BLaER1 treated with 17β-estradiol and CSF1 and Interleukin-3, amounts not matched to agents 10 nM and 100 nM (cell line): ENCODE results near the gene CNRIP1.

Source experiments
- H3K27ac ChIP-seq, 11 experiments: shearing (Covaris generic); formaldehyde crosslinking; 2 replicates each; pipeline ENCODE4 v1.8.1; 2022
- H3K27me3 ChIP-seq, 11 experiments: shearing (Covaris generic); formaldehyde crosslinking; 2 replicates each; pipeline ENCODE4 v1.8.1; 2022
- H3K36me3 ChIP-seq, 11 experiments: shearing (Covaris generic); formaldehyde crosslinking; 2 replicates each; pipeline ENCODE4 v1.8.1; 2022
- H3K4me1 ChIP-seq, 10 experiments: shearing (Covaris generic); formaldehyde crosslinking; 2 replicates each; pipeline ENCODE4 v1.8.1; 2022
- H3K4me2 ChIP-seq, 11 experiments: shearing (Covaris generic); formaldehyde crosslinking; 2 replicates each; pipeline ENCODE4 v1.8.1; 2022
- H3K4me3 ChIP-seq, 10 experiments: shearing (Covaris generic); formaldehyde crosslinking; 2 replicates each; pipeline ENCODE4 v1.8.1; 2022
- H3K9ac ChIP-seq, 11 experiments: shearing (Covaris generic); formaldehyde crosslinking; 2 replicates each; pipeline ENCODE4 v1.8.1; 2022
- H3K9me3 ChIP-seq, 11 experiments: shearing (Covaris generic); formaldehyde crosslinking; replicated peaks in 1 of 11; 2 replicates each; pipeline ENCODE4 v1.8.1; 2022
- H4K20me1 ChIP-seq, 11 experiments: shearing (Covaris generic); formaldehyde crosslinking; 2 replicates each; pipeline ENCODE4 v1.8.1; 2022
- Cebpa-rat ChIP-seq, 11 experiments: shearing (Covaris generic); IDR thresholded peaks; 2 replicates each; pipeline ENCODE4 v1.8.1; 2022

The CNRIP1 gene, protein sequence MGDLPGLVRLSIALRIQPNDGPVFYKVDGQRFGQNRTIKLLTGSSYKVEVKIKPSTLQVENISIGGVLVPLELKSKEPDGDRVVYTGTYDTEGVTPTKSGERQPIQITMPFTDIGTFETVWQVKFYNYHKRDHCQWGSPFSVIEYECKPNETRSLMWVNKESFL

DNA sequence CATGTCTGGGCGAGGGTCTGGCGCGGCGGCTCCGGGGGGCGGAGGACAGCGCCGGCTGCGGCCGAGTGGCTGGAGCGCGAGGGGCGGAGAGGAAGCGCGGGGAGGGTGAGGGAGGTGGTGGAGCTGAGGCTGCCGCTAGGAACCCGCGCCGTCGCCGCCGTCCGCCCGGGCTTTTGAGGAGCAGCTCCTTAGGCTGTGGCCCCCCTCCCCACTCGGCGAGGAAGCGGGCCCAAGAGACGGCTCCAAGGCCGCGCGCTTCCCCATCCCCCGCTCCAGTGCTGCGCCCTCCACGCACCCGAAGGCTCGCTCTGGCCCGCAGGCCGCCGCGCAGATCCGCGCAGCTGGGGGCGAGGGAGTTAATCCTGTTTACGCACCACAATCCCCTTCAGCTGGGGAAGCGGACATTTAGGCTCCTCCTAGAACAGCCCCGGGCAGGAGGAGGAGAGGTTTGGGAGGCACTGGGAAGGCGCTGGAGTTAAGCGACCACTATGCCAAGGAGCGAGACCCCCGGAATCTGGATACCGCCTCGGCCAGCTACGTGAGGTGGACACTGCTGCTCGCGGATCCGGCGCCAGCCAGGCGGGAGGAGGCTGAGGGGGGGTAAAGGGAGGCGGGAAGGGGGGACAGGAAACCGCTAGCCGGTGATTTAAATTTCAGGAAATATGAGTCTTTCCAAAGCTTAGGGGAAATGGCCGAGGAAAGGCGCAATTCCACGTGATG is at the start of gene CNRIP1:
CNRIP1 (minus strand) TSS at position 552 of the 720 bp plus-strand sequence; CDS start at position 3, 549 bp downstream.
- Histone ChIP-seq H3K27ac (peak within 1 kb of the TSS in 10 of 11 experiments; percentile 12 to 74 (median 56); a peak in 16 of 22 replicates), H3K4me3 (peak within 1 kb of the TSS; percentile 56 to 77 (median 63)), H3K9ac (peak within 1 kb of the TSS; percentile 57 to 84 (median 72)), H3K27me3 (peaks cover 4 to 33% (median 27%) of the 10 kb centered on the region in 11 experiments; a peak in 20 of 22 replicates), H3K36me3 (peaks cover 0 to 6% (median 0%) of the 10 kb centered on the region in 11 experiments; a peak in 1 of 22 replicates), H3K9me3 (peaks cover 0 to 12% (median 6%) of the 10 kb centered on the region in 11 experiments; a peak in 8 of 22 replicates), H3K4me1 (peaks cover 9 to 21% (median 12%) of the 10 kb centered on the region in 10 experiments; a peak in 16 of 20 replicates), H4K20me1 (no peaks in the 10 kb centered on the region), H3K4me2 (peak within 1 kb of the TSS; percentile 83 to 97 (median 89))
- TF ChIP-seq Cebpa-rat (IDR thresholded peaks at IDR 0.05), result no peak

DNA sequence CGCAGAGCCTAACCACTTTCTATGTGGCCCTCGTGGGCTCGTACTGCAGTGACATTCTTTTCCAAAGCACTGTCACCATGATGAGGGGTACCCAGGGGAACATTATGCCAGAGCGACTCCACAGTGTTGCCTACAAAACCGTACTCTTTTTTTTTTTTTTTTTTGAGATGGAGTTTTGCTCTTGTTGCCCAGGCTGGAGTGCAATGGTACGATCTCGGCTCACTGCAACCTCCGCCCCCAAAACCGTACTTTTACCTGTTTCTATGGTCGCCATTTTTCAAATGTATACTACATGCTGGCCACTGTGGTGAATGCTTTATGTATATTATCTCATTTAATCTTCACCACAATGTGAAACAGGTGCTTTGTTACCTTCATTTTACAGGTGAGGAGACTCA is 49.6 kb upstream of the CNRIP1 start:
- Histone ChIP-seq H3K4me1 (peaks cover 54 to 75% (median 63%) of the 10 kb centered on the region in 10 experiments), H3K4me2 (peak overlapping the region; percentile 84 to 99 (median 92)), H3K4me3 (peak overlapping the region in 9 of 10 experiments; percentile 72 to 96 (median 88); a peak in 17 of 20 replicates), H3K27me3 (no peaks in the 10 kb centered on the region), H4K20me1 (peaks cover 44 to 80% (median 68%) of the 10 kb centered on the region in 11 experiments), H3K27ac (peak overlapping the region in 8 of 11 experiments; percentile 87 to 97 (median 95); a peak in 17 of 22 replicates), H3K9me3 (peaks cover 0 to 11% (median 0%) of the 10 kb centered on the region in 11 experiments; a peak in 4 of 22 replicates), H3K36me3 (peaks cover 37 to 85% (median 75%) of the 10 kb centered on the region in 11 experiments; a peak in 21 of 22 replicates), H3K9ac (peak overlapping the region in 5 of 11 experiments; percentile 87 to 98 (median 95); a peak in 7 of 22 replicates)
- TF ChIP-seq Cebpa-rat (IDR thresholded peaks at IDR 0.05), result no peak

DNA sequence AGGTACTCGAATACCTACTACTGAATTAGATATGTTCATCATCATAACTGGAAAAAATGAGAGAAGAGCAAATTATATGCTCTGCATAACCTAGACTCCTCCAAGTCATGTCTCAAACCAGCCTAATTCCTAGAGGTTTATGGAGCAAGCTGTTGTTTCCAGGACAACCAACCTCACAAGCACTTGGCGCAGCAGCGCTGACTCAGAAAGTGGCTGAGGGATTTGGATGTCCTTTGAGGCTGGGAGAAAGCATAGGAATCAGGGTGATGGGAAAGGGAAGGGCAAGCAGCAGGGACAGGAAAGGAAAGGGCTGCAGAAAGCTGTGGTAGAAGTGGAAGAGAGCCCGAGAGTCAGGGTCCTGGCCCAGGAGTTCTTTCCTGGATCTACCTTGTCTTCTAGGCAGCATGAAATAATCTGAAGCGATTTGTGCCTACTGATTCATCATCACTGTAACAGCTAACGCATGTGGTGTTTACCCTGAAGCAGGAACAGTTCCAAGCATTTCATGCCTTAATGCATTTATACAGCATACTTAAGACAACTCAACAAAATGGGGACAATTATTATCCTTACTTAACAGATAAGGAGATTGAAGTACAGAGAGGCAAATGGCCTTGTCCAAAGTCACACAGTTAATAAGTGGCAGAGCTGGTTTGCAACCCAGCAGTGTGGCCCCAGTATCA is 49.0 kb upstream of the CNRIP1 start:
- peaks cover 37 to 79% (median 70%) of the 10 kb centered on the region in 11 experiments; a peak in 21 of 22 replicates for H3K36me3 ChIP-seq
- H3K27ac ChIP-seq, result peak overlapping the region; percentile 52 to 97 (median 93); a peak in 21 of 22 replicates
- no peaks in the 10 kb centered on the region for H3K27me3 ChIP-seq
- H3K9me3 ChIP-seq, result peaks cover 0 to 11% (median 0%) of the 10 kb centered on the region in 11 experiments; a peak in 4 of 22 replicates
- peak overlapping the region; percentile 87 to 98 (median 90) for H3K9ac ChIP-seq
- H3K4me2 ChIP-seq, result peak overlapping the region; percentile 84 to 99 (median 92)
- peaks cover 57 to 81% (median 65%) of the 10 kb centered on the region in 10 experiments for H3K4me1 ChIP-seq
- TF ChIP-seq Cebpa-rat (IDR thresholded peaks at IDR 0.05), result no peak
- peaks cover 39 to 74% (median 63%) of the 10 kb centered on the region in 11 experiments for H4K20me1 ChIP-seq
- peak overlapping the region; percentile 72 to 96 (median 87); a peak in 18 of 20 replicates for H3K4me3 ChIP-seq

DNA sequence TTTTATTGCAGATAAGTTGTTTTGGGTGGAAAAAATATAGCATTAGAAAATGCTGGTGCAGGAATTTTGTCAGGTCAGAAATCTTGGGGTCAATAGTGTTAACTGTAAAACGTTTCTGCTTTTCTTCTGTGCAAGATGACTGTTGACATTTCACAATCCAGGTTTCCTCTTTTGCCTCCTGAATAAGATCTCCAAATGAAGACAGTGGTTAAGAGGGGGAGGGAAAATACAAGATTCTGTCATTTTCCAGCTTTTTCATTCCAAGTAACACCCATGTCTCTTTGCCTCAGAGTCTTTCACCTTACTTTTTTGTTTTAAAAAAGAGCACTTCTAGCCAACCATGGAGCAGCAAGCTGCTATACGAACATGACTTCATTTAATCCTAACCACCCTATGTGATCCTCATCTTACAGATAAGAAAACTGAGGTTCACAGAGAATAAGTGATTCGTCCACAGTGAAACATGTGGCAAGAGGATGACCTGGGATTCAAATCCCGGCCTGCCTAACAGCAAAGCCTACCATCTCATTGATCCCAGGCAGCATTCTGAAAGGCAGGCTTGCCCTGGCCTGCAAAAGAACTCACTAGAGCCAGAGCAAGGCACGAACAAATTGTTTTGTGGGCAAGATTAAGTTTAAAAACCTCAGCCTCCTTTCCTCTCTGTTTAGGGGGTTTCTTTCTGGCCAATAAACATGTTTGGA is 48.4 kb upstream of the CNRIP1 start:
- peak in 6 of 11 experiments; percentile 28 to 90 (median 58); a peak in 9 of 22 replicates for TF ChIP-seq Cebpa-rat (IDR thresholded peaks at IDR 0.05)
- Histone ChIP-seq H3K27ac (peak overlapping the region; percentile 87 to 97 (median 93); a peak in 21 of 22 replicates), H4K20me1 (peaks cover 32 to 67% (median 57%) of the 10 kb centered on the region in 11 experiments), H3K9me3 (peaks cover 0 to 11% (median 0%) of the 10 kb centered on the region in 11 experiments; a peak in 4 of 22 replicates), H3K27me3 (no peaks in the 10 kb centered on the region), H3K36me3 (peaks cover 32 to 72% (median 63%) of the 10 kb centered on the region in 11 experiments; a peak in 21 of 22 replicates), H3K4me1 (peaks cover 64 to 88% (median 68%) of the 10 kb centered on the region in 10 experiments), H3K9ac (peak overlapping the region; percentile 87 to 98 (median 90)), H3K4me2 (peak overlapping the region; percentile 84 to 99 (median 92)), H3K4me3 (peak overlapping the region; percentile 72 to 96 (median 87))

DNA sequence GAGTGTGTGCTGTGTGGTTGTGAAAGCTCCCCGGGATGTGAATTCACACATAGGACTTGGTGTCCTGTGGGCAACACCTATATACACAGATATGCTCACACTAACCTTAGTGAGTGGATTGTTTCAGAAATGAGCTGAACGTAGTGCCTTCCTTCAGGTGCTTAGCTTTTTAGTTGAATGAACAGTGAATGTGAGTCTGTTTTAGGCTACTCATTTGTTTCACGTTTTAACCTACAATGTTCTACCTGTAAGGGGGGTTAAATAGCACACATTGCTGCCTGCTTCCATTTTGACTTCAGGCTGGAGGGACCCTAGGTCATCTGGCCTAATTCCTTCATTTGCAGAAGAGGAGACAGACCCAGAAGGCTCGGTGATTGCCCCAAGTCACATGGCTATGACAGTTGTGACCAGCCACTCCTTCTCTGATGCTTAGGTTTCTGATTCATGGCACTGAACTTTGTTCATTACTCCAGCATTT is 46.4 kb upstream of the CNRIP1 start:
- Histone ChIP-seq H4K20me1 (peaks cover 13 to 48% (median 37%) of the 10 kb centered on the region in 11 experiments; a peak in 21 of 22 replicates), H3K4me1 (peaks cover 59 to 83% (median 64%) of the 10 kb centered on the region in 10 experiments), H3K36me3 (peaks cover 17 to 53% (median 45%) of the 10 kb centered on the region in 11 experiments; a peak in 21 of 22 replicates), H3K9ac (peak overlapping the region; percentile 87 to 98 (median 90)), H3K27ac (peak overlapping the region; percentile 87 to 97 (median 93)), H3K9me3 (peaks cover 0 to 11% (median 0%) of the 10 kb centered on the region in 11 experiments; a peak in 4 of 22 replicates), H3K4me3 (peak overlapping the region; percentile 72 to 96 (median 87)), H3K27me3 (no peaks in the 10 kb centered on the region), H3K4me2 (peak overlapping the region; percentile 84 to 99 (median 92))
- no peak for TF ChIP-seq Cebpa-rat (IDR thresholded peaks at IDR 0.05)

DNA sequence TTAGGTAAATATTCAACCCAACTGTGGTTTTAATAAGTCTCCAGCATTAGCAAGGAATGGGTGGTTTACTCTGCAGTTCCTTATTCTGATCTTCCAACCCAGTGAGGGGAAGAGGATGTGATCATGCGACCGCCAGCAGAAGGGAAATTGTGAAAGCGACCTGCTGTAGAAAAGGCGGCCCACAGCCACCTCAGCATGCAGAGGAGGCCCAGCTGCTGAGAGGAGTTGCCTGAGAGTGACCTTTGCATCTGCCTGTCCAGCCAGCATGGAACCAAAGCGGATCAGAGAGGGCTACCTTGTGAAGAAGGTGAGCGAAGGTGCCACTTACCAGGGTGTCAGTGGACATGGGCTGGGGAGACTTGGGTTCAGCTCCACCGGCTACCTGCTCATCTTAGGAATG is 45.3 kb upstream of the CNRIP1 start, which contains the start of gene PLEK:
PLEK (plus strand) TSS at position 196 of the 400 bp plus-strand sequence; CDS start at position 266, 70 bp downstream.
- peak within 1 kb of the TSS; percentile 72 to 96 (median 87) for H3K4me3 ChIP-seq
- H3K4me1 ChIP-seq, result peaks cover 48 to 73% (median 54%) of the 10 kb centered on the region in 10 experiments
- peak within 1 kb of the TSS; percentile 87 to 97 (median 93) for H3K27ac ChIP-seq
- H3K36me3 ChIP-seq, result peaks cover 15 to 42% (median 34%) of the 10 kb centered on the region in 11 experiments; a peak in 21 of 22 replicates
- TF ChIP-seq Cebpa-rat (IDR thresholded peaks at IDR 0.05), result peak; percentile 61 to 91 (median 89); a peak in 20 of 22 replicates
- H3K4me2 ChIP-seq, result peak within 1 kb of the TSS; percentile 84 to 99 (median 92)
- H3K9me3 ChIP-seq, result peaks cover 0 to 11% (median 0%) of the 10 kb centered on the region in 11 experiments; a peak in 4 of 22 replicates
- H4K20me1 ChIP-seq, result peaks cover 3 to 37% (median 27%) of the 10 kb centered on the region in 11 experiments; a peak in 20 of 22 replicates
- no peaks in the 10 kb centered on the region for H3K27me3 ChIP-seq
- peak within 1 kb of the TSS; percentile 87 to 98 (median 90) for H3K9ac ChIP-seq

DNA sequence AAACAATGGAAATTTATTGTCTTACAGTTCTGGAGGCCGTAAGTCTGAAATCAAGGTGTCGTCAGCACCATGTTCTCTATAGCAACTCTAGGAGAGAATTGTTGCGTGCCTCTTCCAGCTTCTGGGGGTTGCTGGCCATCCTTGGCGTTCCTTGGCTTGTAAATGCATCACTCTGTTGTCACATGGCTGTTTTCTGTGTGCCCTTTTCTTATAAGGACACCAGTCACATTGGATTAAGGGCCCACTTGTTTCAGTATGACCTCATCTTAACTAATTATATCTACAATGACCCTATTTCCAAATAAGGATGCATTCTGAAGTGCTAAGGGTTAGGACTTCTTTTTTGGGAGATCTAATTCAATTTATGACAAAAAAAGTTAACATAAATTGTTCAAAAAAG is 44.0 kb upstream of the CNRIP1 start:
- peak overlapping the region in 6 of 11 experiments; percentile 10 to 98 (median 89); a peak in 6 of 22 replicates for H3K9ac ChIP-seq
- H4K20me1 ChIP-seq, result peaks cover 0 to 24% (median 14%) of the 10 kb centered on the region in 11 experiments; a peak in 12 of 22 replicates
- H3K4me3 ChIP-seq, result peak overlapping the region in 1 of 10 experiments; percentile 92; a peak in 1 of 20 replicates
- H3K4me1 ChIP-seq, result peaks cover 35 to 59% (median 40%) of the 10 kb centered on the region in 10 experiments
- H3K27me3 ChIP-seq, result no peaks in the 10 kb centered on the region
- peaks cover 0 to 5% (median 0%) of the 10 kb centered on the region in 11 experiments; a peak in 2 of 22 replicates for H3K9me3 ChIP-seq
- peak overlapping the region; percentile 70 to 97 (median 93) for H3K27ac ChIP-seq
- peak overlapping the region; percentile 84 to 99 (median 91) for H3K4me2 ChIP-seq
- H3K36me3 ChIP-seq, result peaks cover 7 to 29% (median 20%) of the 10 kb centered on the region in 11 experiments; a peak in 21 of 22 replicates
- TF ChIP-seq Cebpa-rat (IDR thresholded peaks at IDR 0.05), result no peak
